H1 (cell line): ENCODE measurements around the gene SNRNP200. TPM values are rescaled to one million over a fixed set of nuclear protein-coding genes. Genes with fewer than 3 reads are reported as not detected.

Source experiments
- CHD1 ChIP-seq: IDR thresholded peaks from 2 replicates; pipeline ENCODE4 v1.6.1; 2012; ENCODE audit warnings: low read depth, low read length, improper control_type of control experiment
- KDM1A ChIP-seq: fragments of 200-600, 300-600 bp; sonication (generic); IDR thresholded peaks from 2 replicates; pipeline ENCODE4 v1.7.1; 2016; ENCODE audit warnings: mild to moderate bottlenecking, low read length, borderline replicate concordance
- POU5F1 ChIP-seq: IDR thresholded peaks from 2 replicates; pipeline ENCODE4 v1.6.1; 2011; ENCODE audit warnings: low read depth, mild to moderate bottlenecking, low read length, moderate library complexity
- RXRA ChIP-seq: IDR thresholded peaks from 2 replicates; pipeline ENCODE4 v1.6.1; 2011; ENCODE audit warnings: low read depth, mild to moderate bottlenecking, low read length, moderate library complexity; ENCODE audit not compliant: insufficient read depth
- SAP30 ChIP-seq: fragments of 300-600 bp; sonication (generic); IDR thresholded peaks from 2 replicates; pipeline ENCODE4 v1.7.1; 2012; ENCODE audit warnings: low read length, moderate library complexity, mild to moderate bottlenecking, inconsistent platforms; ENCODE audit not compliant: insufficient read depth, insufficient replicate concordance
- SP1 ChIP-seq: IDR thresholded peaks from 2 replicates; pipeline ENCODE4 v1.6.1; 2011; ENCODE audit warnings: low read depth, low read length
- TAF1 ChIP-seq: IDR thresholded peaks from 2 replicates; pipeline ENCODE4 v1.6.1; 2011; ENCODE audit warnings: mild to moderate bottlenecking, low read depth, low read length
- polyA plus RNA-seq, 7 experiments: library from polyadenylated mRNA; depleted of rRNA in 3 of 7; stranded (reverse) in 5 of 7; unstranded in 2 of 7; fragments of >200 nt in 5 of 7; fragments of 200-250 nt in 2 of 7; gene quantifications; 1 replicate in 5 of 7; 2 replicates in 1 of 7; 4 replicates in 1 of 7; pipeline versions ENCODE4 v1.2.1 to v1.2.3, GENCODE V29; 2011 to 2013; ENCODE audit warnings: missing spikeins in 2 of 7, mixed read lengths in 2 of 7
- total RNA-seq: library from RNA; stranded (reverse); fragmentation: NEBNext Ultra II Directional; extraction: Animal tissue kit (Norgen Biotek cat#: 25700); gene quantifications from 2 replicates; pipeline ENCODE4 v1.2.1, GENCODE V29; 2021

SNRNP200 gene
- total and polyA plus RNA-seq, 2 of the 8 experiments (the other 6 are each of a cell fraction or from before 2014, with no cell fraction given): 190 to 289 TPM

- TF ChIP-seq SP1 (no peak), RXRA (no peak), TAF1 (no peak), POU5F1 (no peak), KDM1A (no peak), CHD1 (no peak), SAP30 (no peak)
- TF ChIP-seq, all 59 proteins: peak for 0
These were observed 59.5 kb downstream of the SNRNP200 start (continued) for GRCh38 chr2:96245609-96246390.
